ENCODE data around the gene BRAF.
"Not testable (repeated sequence)": the region's sequence is repeated elsewhere in the genome, so short reads cannot be mapped to it uniquely, and the experiment has no call there.

The BRAF gene

DNA sequence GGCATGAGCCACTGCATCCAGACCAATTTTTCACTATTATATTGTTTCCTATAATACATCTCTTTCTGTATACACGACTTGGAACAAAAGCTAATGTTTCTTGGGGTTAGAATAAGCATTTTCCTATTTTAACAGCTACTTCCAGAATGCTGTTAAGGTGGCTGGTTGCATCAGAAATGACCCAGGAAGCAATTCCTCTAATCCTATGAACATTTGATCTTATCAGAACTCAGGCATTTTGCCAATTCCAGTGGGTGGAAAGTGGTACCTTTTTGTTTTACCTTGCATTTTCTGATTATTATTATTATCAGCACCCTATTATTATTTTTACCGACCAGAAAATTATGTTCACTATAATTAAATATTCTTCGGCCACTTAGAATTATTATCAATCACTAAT is 154.9 kb downstream of the BRAF start:
- DNase-seq (ENCODE audit: low read depth) = no peak

DNA sequence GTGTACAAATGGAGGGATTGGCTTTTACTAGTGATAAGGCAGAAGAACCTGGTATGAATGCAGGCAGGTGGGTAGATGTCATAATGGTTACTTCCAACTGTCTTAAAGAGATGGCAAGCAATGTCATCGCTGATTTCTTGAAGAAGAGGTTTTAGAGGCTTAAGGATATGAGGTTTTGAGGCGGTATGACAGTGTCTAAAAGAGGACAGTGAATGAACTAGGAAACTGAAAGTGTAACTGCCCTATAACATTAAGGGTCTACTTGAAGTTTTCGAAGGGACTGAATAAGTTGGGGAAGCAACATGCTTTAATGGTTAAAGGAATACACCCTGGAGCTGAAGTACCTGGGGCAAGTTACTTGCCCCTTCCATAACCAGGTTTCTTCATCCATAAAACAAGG is 157.3 kb downstream of the BRAF start:
- no peak for DNase-seq (ENCODE audit: low read depth)

DNA sequence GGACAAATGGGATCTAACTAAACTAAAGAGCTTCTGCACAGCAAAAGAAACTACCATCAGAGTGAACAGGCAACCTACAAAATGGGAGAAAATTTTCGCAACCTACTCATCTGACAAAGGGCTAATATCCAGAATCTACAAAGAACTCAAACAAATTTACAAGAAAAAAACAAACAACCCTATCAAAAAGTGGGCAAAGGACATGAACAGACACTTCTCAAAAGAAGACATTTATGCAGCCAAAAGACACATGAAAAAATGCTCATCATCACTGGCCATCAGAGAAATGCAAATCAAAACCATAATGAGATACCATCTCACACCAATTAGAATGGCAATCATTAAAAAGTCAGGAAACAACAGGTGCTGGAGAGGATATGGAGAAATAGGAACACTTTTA is 159.3 kb downstream of the BRAF start:
- not testable (repeated sequence) for DNase-seq (ENCODE audit: low read depth)

DNA sequence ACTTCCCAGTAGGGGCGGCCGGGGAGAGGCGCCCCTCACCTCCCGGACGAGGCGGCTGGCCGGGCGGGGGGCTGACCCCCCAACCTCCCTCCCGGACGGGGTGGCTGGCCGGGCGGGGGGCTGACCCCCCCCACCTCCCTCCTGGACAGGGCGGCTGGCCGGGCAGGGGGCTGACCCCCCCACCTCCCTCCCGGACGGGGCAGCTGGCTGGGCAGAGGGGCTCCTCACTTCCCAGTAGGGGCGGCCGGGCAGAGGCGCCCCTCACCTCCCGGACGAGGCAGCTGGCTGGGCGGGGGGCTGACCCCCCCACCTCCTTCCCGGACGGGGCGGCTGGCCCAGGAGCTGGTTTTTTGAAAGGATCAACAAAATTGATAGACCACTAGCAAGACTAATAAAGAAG is 161.6 kb downstream of the BRAF start:
- not testable (repeated sequence) for DNase-seq (ENCODE audit: low read depth)

DNA sequence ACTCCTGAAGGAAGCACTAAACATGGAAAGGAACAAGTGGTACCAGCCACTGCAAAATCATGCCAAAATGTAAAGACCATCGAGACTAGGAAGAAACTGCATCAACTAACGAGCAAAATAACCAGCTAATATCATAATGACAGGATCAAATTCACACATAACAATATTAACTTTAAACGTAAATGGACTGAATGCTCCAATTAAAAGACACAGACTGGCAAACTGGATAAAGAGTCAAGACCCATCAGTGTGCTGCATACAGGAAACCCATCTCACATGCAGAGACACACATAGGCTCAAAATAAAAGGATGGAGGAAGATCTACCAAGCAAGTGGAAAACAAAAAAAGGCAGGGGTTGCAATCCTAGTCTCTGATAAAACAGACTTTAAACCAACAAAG is 163.4 kb downstream of the BRAF start:
- DNase-seq (ENCODE audit: low read depth) = not testable (repeated sequence)

DNA sequence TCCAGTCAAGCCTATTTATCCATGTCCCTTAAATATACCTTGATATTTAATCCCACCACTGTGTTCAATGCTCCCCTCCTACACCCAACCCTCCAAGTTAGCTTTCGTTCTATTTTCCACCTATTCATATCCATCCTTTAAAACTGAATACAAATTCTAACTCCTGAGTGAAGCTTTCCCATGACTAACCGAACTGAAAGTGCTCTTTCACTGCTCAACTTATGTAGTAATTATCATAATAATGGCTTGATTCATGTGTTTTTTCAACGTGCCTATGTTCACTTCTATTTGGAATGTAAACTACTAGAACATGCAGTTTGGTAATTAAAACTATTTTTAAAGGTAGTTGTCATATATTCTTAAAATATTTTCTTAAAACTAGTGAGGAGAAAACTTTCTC is 170.2 kb downstream of the BRAF start:
- no peak for DNase-seq (ENCODE audit: low read depth)

DNA sequence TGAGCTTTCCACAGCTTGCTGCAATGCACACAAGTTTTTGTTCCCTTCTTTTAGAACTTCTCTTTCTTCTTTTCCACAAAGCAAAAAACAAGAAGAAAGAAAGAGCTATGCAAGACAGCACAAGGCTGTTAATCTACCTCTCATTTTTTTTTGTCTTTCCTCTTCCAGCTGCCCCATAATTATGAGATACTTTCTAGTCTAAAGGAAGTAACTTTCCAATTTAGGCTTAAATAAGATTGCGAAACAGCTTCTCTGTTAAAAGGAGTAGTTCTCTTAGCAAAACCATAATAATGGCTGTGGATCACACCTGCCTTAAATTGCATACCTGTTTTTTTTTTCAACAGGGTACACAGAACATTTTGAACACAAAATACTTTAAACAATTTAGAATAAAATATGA is 172.2 kb downstream of the BRAF start:
- no peak for DNase-seq (ENCODE audit: low read depth)

DNA sequence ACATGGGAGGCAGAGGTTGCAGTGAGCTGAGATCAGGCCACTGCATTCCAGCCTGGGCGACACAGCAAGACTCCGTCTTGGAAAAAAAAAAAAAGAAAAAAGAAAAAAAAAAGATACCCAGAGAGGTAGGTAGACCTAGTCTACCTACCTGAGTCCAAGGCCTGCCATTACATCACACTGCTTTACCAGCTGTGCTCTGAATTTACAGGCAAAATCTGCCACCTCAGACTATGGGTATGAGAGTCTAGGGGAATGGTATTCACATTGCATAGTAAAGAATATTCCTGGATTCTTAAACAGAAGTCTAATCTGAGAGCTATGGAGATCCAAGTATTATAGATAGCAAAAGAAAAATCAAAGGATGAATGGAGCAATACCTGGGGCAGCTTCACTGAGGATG is 178.0 kb downstream of the BRAF start:
- no peak for DNase-seq (ENCODE audit: low read depth)

DNA sequence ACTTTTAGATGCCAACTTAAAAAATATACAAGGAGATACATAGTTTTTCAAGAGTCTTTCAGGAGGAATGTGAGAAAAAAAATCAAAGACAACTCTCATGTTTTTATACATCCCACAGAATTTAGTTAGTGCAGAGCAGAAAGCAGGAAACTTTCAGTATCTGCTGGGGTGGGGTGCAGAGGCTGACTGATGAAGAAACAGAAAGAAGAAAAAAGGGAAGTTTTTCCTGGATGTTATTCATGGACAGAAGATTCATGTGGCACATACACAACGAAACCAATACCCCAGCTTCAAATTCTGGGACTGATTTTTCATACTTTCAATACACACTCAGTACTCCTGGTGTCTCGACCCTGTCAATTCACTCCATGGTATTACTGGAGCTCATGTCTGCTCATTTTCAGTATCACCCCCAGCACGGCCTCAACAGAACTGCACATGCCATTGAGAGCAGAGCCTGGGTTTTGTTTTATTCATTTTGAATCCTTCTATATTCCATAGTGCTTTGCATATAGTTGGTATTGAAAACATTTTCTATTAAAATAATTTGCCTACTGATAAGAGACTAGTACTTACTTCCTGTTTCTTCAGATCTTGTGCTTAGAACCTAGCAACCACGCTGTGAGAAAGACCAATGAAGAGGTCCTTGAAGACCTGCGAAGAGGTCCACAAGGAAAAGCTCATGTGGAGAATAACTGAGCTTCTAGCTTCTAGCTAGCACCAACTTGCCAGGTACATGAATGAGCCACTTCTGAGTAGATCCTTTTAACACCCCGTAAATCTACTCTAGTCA is 179.3 kb downstream of the BRAF start:
- no peak for DNase-seq (ENCODE audit: low read depth)

DNA sequence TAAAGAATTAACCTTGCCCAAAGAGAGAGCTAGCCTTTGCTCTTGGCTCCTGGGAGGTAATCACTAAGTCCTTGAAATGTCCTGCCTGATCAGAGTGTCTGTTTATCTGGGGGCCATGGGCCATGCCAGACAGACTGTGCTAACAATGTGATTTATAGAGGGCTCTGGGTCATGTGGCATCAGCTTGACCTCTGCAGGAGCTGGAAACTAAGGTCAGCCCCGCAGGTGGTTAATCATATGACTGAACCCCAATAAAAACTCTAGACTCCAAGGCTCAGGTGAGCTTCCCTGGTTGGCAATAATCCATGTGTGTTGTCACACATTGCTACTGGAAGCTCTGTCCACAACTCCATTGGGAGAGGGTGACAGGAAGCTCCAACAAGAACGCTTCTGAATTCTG is 180.7 kb downstream of the BRAF start:
- DNase-seq (ENCODE audit: low read depth) = no peak

DNA sequence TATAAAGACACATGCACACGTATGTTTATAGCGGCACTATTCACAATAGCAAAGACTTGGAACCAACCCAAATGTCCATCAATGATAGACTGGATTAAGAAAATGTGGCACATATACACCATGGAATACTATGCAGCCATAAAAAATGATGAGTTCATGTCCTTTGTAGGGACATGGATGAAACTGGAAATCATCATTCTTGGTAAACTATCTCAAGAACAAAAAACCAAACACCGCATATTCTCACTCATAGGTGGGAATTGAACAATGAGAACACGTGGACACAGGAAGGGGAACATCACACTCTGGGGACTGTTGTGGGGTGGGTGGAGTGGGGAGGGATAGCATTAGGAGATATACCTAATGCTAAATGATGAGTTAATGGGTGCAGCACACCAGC is 181.5 kb downstream of the BRAF start:
- DNase-seq (ENCODE audit: low read depth) = not testable (repeated sequence)

DNA sequence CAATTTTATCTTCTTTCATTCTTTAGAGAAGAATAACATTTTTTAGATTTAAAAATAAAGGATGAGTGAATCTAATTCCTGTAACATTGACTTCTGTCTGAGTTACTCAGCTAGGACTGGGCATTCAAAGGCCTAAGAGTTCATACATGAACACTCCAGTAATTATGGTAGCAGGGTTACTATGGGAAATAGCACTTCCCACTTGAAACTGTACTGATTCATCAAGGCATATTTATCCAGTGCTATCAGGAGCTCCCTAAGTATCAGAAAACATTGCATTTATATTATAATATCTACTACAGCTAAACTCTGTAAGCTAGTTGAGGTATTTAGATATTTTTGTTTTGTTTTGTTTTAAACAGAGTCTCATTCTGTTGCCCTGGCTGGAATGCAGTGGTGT is 186.4 kb downstream of the BRAF start:
- DNase-seq (ENCODE audit: low read depth) = no peak

DNA sequence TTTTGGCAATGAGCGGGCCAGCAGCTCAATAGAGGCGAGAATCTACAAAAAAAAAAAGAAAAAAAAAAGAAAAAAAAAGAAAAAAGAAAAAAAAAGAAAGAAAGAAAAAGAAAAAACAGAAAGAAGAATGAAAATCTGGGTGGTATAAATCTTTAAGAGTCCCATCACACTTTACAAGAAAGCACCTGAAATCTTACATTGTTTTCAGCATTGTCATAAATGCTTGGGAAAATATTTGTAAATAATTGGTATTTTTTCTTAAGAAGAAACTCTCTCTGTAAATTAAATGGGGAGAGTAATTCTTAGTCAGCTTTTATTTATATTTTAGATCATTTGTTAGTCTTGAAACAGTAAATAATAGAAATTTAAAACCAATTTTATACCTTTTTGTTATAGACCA is 190.0 kb downstream of the BRAF start:
- DNase-seq (ENCODE audit: low read depth) = no peak

DNA sequence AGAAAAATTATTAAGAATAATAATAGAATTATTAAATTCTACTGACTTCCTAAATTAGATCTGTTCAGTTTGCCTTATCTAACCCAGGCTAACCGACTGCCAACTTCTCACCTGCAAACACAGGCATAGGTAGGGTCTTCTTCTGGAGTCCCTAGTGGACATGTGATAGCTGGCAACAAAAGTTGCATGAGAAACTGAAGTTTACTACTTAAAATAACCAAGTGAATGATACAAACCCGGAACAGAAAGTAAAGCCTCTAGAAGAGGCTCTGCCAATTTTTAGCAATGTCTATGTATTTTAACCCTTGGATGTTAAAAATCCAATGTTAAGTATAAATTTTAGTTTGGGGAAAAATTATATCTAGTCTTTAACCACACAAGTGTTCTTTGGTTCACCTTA is 190.6 kb downstream of the BRAF start:
- DNase-seq (ENCODE audit: low read depth) = no peak

DNA sequence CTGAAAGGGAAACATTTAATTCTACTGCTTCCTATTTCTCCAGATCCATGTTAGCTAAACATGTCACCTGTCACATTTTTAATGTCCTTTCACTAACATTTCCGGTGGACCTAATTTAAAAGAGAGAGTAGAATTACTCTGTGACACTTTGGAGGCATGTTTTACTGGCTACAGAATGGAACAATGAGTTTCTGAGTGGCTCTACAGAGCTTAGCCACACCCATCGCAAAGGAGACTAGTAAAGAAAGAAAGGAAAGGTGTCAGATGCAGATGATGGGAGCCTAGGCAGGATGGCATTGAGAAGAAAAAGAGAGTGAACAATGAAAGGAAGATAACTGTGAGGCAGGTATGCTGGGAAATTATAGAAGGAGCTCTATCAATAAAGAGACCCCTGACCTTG is 192.3 kb downstream of the BRAF start:
- DNase-seq (ENCODE audit: low read depth) = no peak

DNA sequence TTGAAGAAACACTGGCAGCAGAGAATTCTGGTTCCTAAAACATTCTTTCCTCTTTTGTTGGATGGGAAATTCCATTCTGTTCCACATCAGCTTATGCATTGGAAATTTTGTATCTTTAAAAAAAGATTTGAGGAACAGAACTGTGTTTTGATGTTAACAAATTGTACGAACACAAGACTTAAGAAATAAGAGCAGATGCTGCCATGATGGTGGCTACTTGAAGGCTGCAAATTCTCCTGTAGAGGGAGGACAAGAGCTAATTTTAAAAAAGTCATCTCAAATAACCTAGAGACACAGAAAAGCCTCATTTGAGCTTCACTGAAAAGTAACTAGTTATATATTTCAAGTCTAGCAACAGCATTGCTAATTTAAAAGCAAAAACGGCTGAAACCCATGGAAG is 198.4 kb downstream of the BRAF start:
- DNase-seq (ENCODE audit: low read depth) = peak; percentile 40

DNA sequence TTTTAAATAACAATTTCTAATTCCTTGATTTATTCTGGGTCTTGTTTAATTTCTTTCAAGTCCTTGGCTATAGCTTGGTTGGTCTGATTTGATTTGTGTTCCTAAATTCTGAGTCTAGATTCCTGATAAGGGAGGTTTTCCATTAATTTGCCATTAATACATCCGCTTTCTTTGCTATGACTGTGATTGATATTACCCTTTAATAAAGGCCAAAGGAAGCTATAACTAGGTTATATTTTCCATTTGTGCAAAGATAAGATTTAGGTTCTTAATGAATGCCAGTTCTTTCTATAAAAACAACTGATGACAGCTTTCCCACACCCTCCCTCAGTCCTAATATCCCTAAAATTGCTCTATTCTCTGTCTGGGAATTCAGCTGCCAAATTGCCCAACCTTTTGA is 200.0 kb downstream of the BRAF start:
- DNase-seq (ENCODE audit: low read depth) = no peak

DNA sequence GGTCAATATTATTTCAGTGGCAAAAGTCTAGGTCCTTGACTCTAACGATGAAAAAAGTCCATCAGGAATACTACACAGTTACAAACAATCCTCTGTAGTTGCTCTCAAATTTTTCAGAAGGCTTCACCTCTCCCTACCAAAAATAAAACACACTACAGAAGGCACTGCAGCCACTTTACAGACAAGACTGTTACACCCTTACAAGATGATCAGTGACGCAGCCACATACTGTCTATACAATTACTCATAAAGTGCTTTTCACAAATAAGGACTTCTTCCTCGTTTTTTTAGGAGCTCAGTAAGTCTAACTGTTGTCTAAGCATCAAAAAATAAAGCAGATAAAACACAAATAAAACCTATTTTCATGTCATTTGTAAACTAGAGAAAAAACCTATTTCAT is 201.2 kb downstream of the BRAF start:
- DNase-seq (ENCODE audit: low read depth) = no peak

DNA sequence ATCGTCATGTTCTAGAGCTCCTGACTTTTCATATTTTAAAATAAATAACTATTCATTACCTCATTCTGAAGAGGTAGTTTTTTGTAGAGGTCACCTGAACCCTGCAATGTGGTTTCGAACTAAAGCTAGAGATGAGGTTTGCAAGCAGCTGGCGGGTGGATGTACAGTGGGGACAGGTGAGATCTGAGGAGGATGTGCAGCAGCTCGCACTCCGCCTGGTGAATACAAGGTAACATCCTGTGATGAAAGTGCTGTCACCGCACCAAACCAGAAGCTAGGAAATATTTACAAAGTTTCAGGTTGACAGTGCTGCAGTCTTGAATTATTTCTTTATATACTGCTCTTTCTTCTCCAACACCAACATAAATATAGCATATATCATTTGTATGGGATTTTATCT is 201.7 kb downstream of the BRAF start:
- no peak for DNase-seq (ENCODE audit: low read depth)

DNA sequence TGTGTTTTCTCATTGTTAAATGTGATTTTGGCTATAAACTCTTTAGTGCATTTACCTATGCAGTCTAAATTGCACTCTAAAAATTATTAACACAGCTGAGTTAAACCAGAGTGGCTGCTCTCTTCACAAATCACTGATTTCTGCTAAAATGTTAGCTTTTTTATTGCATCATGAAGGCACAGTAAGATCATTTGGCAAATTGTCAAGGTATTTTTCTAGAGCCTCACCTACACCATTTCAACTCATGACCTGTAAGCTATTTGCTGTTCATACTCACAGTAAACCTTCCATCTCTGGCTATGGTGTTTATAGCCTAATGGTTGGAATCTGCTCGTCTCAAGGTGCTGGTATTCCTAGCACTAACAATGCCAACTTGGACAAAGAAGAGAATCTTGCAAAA is 202.5 kb downstream of the BRAF start:
- no peak for DNase-seq (ENCODE audit: low read depth)

DNA sequence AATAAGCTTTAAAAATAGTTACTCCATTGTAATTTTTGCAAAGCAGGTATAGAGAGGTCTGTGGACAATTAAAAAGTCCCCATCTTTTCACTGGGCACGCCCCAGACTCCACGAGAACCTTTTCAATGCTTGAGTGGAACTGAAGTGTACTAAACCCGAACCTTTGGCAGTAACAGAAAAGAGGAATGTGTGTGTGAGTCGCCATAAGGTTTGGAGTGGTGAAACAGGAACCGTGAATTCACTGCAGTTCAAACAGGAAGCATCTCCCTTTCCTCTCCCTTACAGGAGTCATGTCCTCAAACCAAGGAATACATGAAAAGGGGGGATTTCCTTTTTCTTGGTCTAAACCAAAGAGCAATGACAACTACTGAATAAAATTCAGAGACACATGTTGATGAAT is 205.0 kb downstream of the BRAF start:
- no peak for DNase-seq (ENCODE audit: low read depth)

DNA sequence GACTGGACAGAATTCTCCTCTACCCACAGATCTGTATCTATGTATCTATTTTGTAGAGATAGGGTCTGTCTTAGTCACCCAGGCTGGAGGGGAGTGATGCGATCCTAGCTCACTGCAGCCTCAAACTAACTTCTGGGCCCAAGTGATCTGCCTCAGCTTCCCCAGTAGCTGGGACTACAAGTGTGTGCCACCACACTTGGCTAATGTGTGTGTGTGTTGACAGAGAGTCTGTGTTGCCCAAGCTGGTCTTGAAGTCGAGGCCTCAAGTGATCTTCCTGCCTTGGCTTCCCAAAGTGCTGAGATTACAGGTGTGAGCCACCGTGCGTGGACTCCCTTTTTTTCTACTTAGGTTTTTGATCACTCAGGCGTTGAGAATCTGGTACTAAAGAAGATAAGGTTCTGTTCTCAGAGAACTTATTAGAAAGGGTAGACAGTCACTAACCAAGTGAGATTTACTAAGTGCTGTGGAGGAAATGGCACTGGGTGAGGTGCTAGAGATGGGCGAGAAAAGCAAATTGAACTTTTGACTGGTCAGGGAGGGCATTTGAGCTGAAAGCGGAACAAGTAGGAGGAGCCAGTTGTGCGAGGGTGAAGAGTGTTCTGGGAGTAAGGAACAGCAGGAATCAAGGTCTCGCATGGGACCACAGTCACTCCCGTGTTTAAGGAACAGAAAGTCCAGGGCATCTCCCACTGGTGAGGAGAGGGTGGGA is 210.2 kb downstream of the BRAF start:
- DNase-seq (ENCODE audit: low read depth) = no peak

DNA sequence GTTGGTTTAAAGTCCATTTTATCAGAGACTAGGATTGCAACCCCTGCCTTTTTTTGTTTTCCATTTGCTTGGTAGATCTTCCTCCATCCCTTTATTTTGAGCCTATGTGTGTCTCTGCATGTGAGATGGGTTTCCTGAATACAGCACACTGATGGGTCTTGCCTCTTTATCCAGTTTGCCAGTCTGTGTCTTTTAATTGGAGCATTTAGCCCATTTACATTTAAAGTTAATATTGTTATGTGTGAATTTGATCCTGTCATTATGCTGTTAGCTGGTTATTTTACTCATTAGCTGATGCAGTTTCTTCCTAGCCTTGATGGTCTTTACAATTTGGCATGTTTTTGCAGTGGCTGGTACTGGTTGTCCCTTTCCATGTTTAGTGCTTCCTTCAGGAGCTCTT is 212.3 kb downstream of the BRAF start:
- DNase-seq (ENCODE audit: low read depth) = not testable (repeated sequence)

DNA sequence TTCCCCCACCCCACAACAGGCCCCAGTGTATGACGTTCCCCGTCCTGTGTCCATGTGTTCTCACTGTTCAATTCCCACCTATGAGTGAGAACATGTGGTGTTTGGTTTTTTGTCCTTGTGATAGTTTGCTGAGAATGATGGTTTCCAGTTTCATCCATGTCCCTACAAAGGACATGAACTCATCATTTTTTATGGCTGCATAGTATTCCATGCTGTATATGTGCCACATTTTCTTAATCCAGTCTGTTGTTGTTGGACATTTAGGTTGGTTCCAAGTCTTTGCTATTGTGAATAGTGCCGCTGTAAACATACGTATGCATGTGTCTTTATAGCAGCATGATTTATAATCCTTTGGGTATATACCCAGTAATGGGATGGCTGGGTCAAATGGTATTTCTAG is 216.0 kb downstream of the BRAF start:
- DNase-seq (ENCODE audit: low read depth) = not testable (repeated sequence)
